ENCODE results near the gene ID2. TPM values are rescaled to one million over a fixed set of nuclear protein-coding genes. Genes with fewer than 3 reads are reported as not detected.

Gene ID2
- total RNA-seq, 2 donors from 2014 or later = 223 to 250 TPM

DNA sequence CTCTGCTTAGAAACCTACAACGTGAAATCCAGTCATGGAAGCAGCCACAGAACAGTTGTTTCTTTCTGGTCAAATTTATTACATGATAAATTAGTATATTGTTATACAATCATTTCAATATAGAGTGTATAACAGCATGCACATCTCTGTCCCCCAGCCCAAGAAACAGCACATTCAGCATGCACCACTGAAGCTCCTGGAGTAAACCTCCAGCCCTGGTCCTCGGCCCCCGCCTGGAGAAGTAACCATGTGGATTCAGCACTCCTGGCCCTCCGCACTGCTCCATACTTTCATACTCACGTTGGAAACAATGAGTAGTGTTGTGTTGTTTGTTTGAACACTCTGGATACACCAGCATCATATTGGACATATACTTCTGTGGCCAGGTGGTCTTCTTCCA, 15.3 kb upstream of the ID2 start:
- no peak for DNase-seq
- H3K27me3 Mint-ChIP-seq (ENCODE audit: low read depth) = peaks cover 16% of the 10 kb centered on the region

DNA sequence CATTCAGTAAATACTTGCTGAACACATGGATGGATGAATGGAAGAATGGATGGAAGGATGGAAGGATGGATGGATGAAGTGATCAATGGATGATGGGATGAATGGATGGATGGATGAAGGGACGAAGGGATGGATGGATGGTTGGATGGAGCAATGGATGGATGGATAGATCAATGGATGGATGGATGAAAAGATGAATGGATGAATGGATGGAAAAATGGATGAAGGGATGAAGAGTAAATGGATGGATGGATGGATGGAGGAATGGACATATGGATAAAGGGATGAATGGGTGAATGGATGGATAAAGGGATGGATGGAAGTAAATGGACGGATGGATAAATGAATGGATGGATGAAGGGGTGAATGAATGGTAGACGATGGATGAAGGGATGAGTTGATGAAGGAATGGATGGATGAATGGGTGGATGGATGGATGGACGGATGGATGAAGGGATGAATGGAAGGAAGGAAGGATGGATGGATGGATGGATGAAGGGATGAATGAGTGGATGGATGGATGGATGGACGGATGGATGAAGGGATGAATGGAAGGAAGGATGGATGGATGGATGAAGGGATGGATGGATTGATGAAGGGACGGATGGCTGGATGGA, 13.9 kb upstream of the ID2 start:
- no peaks in the 10 kb centered on the region for H3K36me3 Mint-ChIP-seq (ENCODE audit: insufficient read depth in 2 of 2)
- H3K9me3 Mint-ChIP-seq = no peaks in the 10 kb centered on the region
- peaks cover 28% of the 10 kb centered on the region for H3K4me1 Mint-ChIP-seq (ENCODE audit: low read depth)
- H3K27me3 Mint-ChIP-seq (ENCODE audit: low read depth) = peaks cover 13% of the 10 kb centered on the region
- no peak overlapping the region for H3K27ac Mint-ChIP-seq
- DNase-seq = no peak
- H3K4me3 Mint-ChIP-seq = no peak overlapping the region
- no peak for ATAC-seq (replicated peaks in 1 of 2)

More for the DNA sequence above, 15.3 kb upstream of the ID2 start:
- H3K4me1 Mint-ChIP-seq (ENCODE audit: low read depth) = peaks cover 35% of the 10 kb centered on the region
- no peaks in the 10 kb centered on the region for H3K36me3 Mint-ChIP-seq (ENCODE audit: insufficient read depth in 2 of 2)
- H3K9me3 Mint-ChIP-seq = no peaks in the 10 kb centered on the region
- no peak overlapping the region for H3K4me3 Mint-ChIP-seq
- no peak overlapping the region for H3K27ac Mint-ChIP-seq
- ATAC-seq (replicated peaks in 1 of 2) = no peak

DNA sequence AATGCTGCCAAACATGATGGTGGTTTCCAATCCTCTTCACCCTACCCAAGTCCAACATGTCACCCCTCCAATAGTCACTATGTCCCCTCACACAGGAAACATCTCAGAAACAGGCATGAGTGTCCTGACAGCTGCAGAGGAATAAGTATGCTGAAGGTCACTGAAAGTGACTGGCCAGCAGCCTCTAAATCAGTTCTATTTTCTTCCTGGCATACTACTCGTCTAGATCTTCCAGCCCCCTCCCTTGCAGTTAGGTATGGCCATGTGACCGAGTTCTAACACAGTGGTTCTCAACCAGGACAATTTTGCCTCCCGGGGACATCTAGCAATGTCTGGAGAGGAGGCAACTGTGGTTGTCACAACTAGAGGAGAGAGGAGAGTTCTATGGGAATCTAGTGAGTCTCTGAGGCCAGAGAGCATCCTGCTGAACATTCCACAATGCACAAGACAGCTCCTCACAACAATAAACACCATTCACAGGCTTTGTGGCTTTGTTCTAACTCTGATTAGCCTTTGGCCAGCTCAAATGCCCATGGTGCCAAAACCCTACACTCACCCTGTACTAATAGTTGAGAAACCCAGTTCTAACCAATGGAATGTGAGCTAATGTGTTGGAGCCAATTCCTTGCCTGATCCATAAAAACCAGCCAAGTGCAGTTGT, 12.6 kb upstream of the ID2 start:
- no peak for ATAC-seq (replicated peaks in 1 of 2)
- peaks cover 17% of the 10 kb centered on the region for H3K4me1 Mint-ChIP-seq (ENCODE audit: low read depth)
- H3K9me3 Mint-ChIP-seq = peaks cover 6 to 7% of the 10 kb centered on the region in 2 donors
- H3K4me3 Mint-ChIP-seq = no peak overlapping the region
- peaks cover 16% of the 10 kb centered on the region for H3K27me3 Mint-ChIP-seq (ENCODE audit: low read depth)
- H3K27ac Mint-ChIP-seq = no peak overlapping the region
- H3K36me3 Mint-ChIP-seq (ENCODE audit: insufficient read depth in 2 of 2) = peaks cover 11 to 12% of the 10 kb centered on the region in 2 donors
- no peak for DNase-seq

DNA sequence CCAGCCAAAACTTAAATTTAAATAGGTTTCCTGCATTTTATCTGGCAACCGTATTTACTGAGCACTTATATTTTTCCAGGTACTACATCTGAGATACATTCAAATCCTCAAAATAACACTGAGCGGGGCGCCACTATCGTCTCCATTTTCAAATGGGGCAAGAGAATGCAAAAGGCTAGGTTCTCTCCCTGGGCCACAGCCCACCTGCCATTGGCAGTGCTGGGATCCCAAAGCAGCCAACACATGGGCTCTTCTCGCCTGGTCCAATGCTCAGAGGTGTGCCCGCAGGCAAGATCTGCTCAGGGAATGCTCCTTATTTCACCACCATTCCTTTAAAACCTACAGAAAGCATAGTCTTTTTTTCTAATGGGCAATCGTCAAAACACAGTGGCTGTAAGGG, 11.3 kb upstream of the ID2 start:
- peaks cover 10 to 11% of the 10 kb centered on the region in 2 donors for H3K9me3 Mint-ChIP-seq
- peaks cover 15 to 19% of the 10 kb centered on the region in 2 donors for H3K36me3 Mint-ChIP-seq (ENCODE audit: insufficient read depth in 2 of 2)
- no peak for ATAC-seq (replicated peaks in 1 of 2)
- peaks cover 5% of the 10 kb centered on the region for H3K4me1 Mint-ChIP-seq (ENCODE audit: low read depth)
- H3K27me3 Mint-ChIP-seq (ENCODE audit: low read depth) = peaks cover 24% of the 10 kb centered on the region
- no peak overlapping the region for H3K27ac Mint-ChIP-seq
- DNase-seq = no peak
- H3K4me3 Mint-ChIP-seq = no peak overlapping the region

DNA sequence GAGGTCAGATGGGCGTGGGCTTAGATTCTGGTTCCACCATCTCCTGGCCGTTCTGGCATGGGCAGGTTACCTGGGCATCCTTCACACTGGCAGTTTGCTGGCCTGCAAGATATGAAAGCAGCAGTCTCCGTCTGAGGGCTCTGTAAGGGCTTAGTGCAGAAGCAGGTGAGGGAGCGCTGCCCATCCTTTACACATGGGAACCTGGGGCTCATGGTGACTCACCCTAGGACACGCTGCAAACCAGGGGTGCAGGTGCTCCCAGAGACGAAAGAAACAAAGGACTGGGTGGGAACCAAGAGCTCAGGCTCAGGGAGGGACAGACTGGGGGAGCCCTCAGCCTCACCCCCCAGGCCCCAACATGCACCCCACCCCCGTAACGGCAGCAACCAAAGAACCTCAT, 10.7 kb upstream of the ID2 start:
- DNase-seq = no peak
- H3K36me3 Mint-ChIP-seq (ENCODE audit: insufficient read depth in 2 of 2) = peaks cover 18 to 22% of the 10 kb centered on the region in 2 donors
- peaks cover 30% of the 10 kb centered on the region for H3K27me3 Mint-ChIP-seq (ENCODE audit: low read depth)
- ATAC-seq (replicated peaks in 1 of 2) = no peak
- H3K4me3 Mint-ChIP-seq = no peak overlapping the region
- peaks cover 8% of the 10 kb centered on the region for H3K4me1 Mint-ChIP-seq (ENCODE audit: low read depth)
- no peak overlapping the region for H3K27ac Mint-ChIP-seq
- peaks cover 10 to 12% of the 10 kb centered on the region in 2 donors for H3K9me3 Mint-ChIP-seq

GRCh38 chr2:8671802-8672201, 10.1 kb upstream of the ID2 start:
- Mint-ChIP-seq H3K27ac (no peak overlapping the region), H3K4me3 (no peak overlapping the region), H3K27me3 (ENCODE audit: low read depth) (peaks cover 34% of the 10 kb centered on the region), H3K36me3 (ENCODE audit: insufficient read depth in 2 of 2) (peaks cover 19 to 22% of the 10 kb centered on the region in 2 donors), H3K9me3 (peaks cover 10 to 12% of the 10 kb centered on the region in 2 donors), H3K4me1 (ENCODE audit: low read depth) (peaks cover 15% of the 10 kb centered on the region)
- ATAC-seq (replicated peaks in 1 of 2) (peak; percentile 56 to 63), DNase-seq (no peak)

GRCh38 chr2:8672940-8673339, 8.9 kb upstream of the ID2 start:
- Mint-ChIP-seq H3K27ac (no peak overlapping the region), H3K4me3 (no peak overlapping the region), H3K36me3 (ENCODE audit: insufficient read depth in 2 of 2) (peaks cover 20 to 22% of the 10 kb centered on the region in 2 donors), H3K9me3 (peaks cover 10 to 12% of the 10 kb centered on the region in 2 donors), H3K4me1 (ENCODE audit: low read depth) (peaks cover 26% of the 10 kb centered on the region), H3K27me3 (ENCODE audit: low read depth) (peaks cover 44% of the 10 kb centered on the region)
- no peak for DNase-seq
- ATAC-seq (replicated peaks in 1 of 2) = no peak

DNA sequence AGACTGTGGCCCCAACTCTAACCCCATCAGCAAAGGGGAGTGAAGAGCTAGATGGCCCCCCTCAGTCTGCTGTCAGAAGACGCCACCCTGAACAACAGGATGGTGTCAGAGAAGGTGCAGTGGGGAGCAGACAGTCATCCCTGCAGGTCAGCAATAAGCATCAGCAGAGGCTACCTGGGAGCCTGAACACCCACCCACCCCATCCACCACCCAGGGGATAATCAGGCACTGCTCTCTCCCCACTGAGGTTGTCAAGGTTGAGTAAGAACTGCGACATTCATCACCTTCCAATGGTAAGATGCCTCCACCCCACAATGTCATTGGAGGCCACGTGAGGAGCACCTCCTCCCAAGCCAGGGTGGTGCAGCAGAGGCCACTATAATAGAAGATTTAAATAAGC, 8.5 kb upstream of the ID2 start:
- no peak overlapping the region for H3K4me3 Mint-ChIP-seq
- no peak overlapping the region for H3K27ac Mint-ChIP-seq
- peaks cover 10 to 12% of the 10 kb centered on the region in 2 donors for H3K9me3 Mint-ChIP-seq
- peaks cover 46% of the 10 kb centered on the region for H3K27me3 Mint-ChIP-seq (ENCODE audit: low read depth)
- H3K36me3 Mint-ChIP-seq (ENCODE audit: insufficient read depth in 2 of 2) = peaks cover 20 to 22% of the 10 kb centered on the region in 2 donors
- DNase-seq = no peak
- peaks cover 30% of the 10 kb centered on the region for H3K4me1 Mint-ChIP-seq (ENCODE audit: low read depth)
- ATAC-seq (replicated peaks in 1 of 2) = no peak

GRCh38 chr2:8674420-8675009, 7.3 kb upstream of the ID2 start:
- Mint-ChIP-seq H3K9me3 (peaks cover 10 to 12% of the 10 kb centered on the region in 2 donors), H3K4me3 (no peak overlapping the region), H3K27me3 (ENCODE audit: low read depth) (peaks cover 46% of the 10 kb centered on the region), H3K36me3 (ENCODE audit: insufficient read depth in 2 of 2) (peaks cover 20 to 22% of the 10 kb centered on the region in 2 donors), H3K4me1 (ENCODE audit: low read depth) (peaks cover 36% of the 10 kb centered on the region), H3K27ac (peak overlapping the region; percentile 26)
- DNase-seq (no peak), ATAC-seq (replicated peaks in 1 of 2) (no peak)

DNA sequence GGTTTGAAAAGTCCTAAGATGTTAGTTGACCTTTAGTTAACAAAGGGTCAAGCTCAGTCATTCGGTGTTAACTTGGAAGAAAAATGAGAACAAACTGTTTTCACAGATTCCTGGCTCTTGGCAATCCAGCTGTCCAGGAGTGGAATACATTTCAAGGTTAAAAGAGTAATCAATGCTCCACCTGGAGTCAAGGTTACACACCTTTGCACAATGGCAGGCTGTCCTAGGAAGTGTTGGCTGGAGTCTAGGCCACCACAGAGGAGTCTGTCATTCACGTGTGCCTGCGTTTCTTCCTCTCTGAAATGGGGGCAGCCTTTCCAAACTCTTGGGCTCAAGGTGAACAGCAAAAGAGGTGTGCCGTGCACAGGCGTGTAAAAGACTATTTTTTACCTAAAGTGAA, 6.3 kb upstream of the ID2 start:
- Mint-ChIP-seq H3K4me3 (peak overlapping the region; percentile 18 to 24), H3K27ac (no peak overlapping the region), H3K4me1 (ENCODE audit: low read depth) (peaks cover 46% of the 10 kb centered on the region), H3K36me3 (ENCODE audit: insufficient read depth in 2 of 2) (peaks cover 20 to 22% of the 10 kb centered on the region in 2 donors), H3K27me3 (ENCODE audit: low read depth) (peaks cover 43% of the 10 kb centered on the region), H3K9me3 (peaks cover 10 to 12% of the 10 kb centered on the region in 2 donors)
- ATAC-seq (replicated peaks in 1 of 2) = no peak
- DNase-seq = no peak

DNA sequence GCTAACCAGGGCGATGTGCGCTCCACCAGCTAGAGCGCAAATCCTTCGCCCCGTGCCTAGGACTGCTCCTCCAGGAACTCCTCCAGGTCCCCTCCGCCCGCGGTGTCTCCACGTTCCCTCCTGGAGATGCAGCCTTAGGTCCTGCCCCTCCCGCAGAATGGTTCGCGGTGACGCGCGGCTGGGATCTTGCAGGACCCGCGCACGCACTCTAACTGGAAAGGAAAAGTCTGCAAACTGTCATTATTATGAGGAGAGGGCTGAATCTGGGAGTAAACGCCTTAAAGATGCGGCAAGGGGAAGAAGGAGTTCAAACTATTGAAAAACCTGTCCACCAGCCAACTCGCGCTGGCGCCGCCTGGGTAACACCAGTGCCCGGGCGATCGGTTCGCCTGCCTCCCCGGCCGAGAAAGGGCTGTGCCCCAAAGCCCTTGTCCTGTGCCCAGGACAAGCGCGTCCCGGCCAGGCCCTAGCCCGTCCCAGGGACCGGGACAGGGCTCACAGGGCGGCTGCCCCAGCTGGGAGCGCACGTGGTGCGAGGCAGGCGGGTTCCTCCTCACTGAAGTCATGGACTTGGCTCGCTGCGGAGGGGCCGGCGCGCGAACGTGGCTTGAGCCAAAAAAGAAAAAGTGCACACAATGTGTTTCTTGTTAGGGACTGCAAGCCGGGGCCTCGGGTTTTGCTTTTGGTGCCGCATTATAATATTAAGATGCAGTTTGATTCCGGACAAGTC, 5.5 kb upstream of the ID2 start:
- Mint-ChIP-seq H3K4me3 (peak overlapping the region; percentile 99), H3K9me3 (peaks cover 10 to 12% of the 10 kb centered on the region in 2 donors), H3K27me3 (ENCODE audit: low read depth) (peaks cover 38% of the 10 kb centered on the region), H3K4me1 (ENCODE audit: low read depth) (peaks cover 54% of the 10 kb centered on the region), H3K36me3 (ENCODE audit: insufficient read depth in 2 of 2) (peaks cover 20 to 22% of the 10 kb centered on the region in 2 donors), H3K27ac (no peak overlapping the region)
- ATAC-seq (replicated peaks in 1 of 2) (no peak), DNase-seq (no peak)

DNA sequence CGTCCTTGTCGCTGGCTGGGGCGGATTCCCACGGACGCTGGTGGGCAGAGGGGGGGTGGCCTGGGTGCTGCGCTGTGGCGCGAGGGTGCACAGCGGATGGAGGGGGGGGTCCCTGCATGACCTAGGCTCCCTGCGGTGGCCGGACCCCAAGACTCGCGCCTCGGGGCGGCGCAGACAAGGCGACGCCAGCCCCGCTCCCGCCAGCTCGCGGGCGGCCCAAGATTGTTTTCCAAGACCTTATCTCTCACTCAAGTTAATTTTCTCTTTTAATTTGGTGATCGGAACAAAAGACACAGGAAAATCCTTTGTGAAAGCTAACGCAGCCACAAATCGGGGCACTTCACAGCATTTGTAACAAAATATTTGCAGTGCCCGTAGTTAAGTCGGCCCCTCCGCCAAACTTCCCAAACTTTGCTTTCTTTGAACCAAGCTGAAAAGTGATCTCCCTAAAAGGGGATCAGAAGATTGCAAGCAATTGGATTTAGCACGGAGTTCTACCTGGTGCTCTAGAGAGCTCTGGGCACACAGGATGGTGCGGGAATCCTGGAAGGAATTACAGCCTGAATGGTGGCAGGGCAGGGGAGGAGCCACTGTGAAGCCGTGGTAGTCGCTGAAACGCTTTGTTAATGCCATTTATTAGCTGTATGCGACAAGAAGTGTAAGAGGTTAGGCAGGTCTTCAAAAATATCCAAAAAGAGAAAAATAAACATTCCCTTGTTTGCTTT, 4.8 kb upstream of the ID2 start:
- peaks cover 10 to 12% of the 10 kb centered on the region in 2 donors for H3K9me3 Mint-ChIP-seq
- H3K27me3 Mint-ChIP-seq (ENCODE audit: low read depth) = peaks cover 38% of the 10 kb centered on the region
- peaks cover 21 to 25% of the 10 kb centered on the region in 2 donors for H3K36me3 Mint-ChIP-seq (ENCODE audit: insufficient read depth in 2 of 2)
- ATAC-seq (replicated peaks in 1 of 2) = no peak
- H3K4me3 Mint-ChIP-seq = peak overlapping the region; percentile 99
- peaks cover 51% of the 10 kb centered on the region for H3K4me1 Mint-ChIP-seq (ENCODE audit: low read depth)
- no peak overlapping the region for H3K27ac Mint-ChIP-seq
- no peak for DNase-seq

All from activated T-cell treated with anti-CD3 and anti-CD28 coated beads, Interleukin-2, amount 50 U/mL, for 72 hours (primary cell).